Urothelium cell line (cell line): ENCODE results near the gene PSMA3.

Experiments used
- DNase-seq: peaks from one replicate; pipeline ENCODE4 v3.0.0; 2011; ENCODE audit warnings: low spot score, mixed read lengths
- FAIRE-seq: peaks from 2 replicates; lab custom pipeline; 2011; peaks lifted over from hg19 to GRCh38; lab: Jason Lieb, UNC

PSMA3 gene

DNA sequence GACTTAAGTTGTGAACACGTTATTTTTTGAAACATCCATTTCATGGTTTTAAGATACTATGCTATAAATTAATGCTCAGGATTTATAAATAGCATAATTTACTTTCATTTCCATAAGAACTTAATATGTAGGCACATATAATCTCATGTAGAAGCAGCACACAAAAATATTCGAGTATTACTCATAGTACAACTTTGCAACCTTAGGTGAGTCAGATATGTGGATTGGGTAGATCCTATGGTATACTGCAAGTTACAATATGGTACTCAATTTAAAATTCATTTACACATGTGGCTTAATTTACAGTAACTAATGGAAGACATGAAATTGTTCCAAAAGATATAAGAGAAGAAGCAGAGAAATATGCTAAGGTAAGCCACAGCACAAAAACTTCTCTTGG, 26.0 kb downstream of the PSMA3 start:
- FAIRE-seq (no peak), DNase-seq (no peak)

DNA sequence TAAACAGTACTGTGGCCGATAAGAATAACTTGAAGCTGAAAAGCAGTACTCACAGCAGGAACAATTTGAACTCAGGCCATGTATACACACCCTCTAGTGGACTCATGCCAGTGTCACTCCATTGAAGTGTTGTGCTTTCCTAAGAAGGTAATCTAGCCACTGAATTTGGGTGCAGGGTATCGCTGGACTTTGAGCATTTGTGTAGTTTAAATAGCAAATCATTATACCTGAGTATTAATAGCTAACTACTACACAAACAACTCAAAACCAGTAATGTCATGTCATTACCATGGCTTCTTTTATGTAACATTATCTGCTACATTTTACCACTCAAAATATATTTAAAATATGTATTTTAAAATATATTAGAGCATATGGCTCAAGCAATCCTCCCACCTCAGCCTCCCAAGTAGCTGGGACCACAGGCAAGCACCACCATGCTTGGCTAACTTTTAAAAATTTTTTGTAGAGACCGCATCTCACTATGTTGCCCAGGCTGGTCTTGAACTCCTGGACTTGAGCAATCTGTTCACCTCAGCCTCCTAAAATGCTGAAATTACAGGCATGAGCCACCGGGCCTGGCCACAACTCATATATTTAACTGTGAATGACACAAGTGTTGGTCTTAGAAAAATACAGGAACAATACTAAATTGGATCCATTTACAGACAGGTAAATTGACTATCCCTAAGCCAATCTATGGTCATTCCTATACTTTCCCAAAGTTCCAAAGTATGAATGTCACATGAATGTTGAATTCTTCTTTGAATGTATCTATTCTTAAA, 28.1 kb downstream of the PSMA3 start:
- DNase-seq = no peak
- FAIRE-seq = no peak

DNA sequence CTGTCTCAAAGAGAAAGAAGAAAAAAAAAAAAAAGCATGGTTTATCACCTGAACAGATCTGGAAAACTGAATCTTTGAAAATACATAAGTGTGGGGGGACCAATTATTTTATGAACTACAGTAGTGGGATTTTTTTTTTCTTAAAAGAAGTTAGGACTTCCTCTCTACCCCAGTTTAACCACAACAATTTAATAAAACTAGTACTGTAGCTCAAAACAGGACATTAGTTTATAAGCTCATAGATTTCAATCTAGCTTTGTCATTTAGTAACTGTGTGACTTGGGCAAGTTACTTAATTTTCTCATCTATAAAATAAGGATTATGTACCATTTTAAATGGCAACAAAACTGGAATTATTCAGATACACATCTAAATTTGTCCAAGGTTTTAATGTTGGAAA, 30.2 kb downstream of the PSMA3 start:
- FAIRE-seq (no peak), DNase-seq (no peak)

DNA sequence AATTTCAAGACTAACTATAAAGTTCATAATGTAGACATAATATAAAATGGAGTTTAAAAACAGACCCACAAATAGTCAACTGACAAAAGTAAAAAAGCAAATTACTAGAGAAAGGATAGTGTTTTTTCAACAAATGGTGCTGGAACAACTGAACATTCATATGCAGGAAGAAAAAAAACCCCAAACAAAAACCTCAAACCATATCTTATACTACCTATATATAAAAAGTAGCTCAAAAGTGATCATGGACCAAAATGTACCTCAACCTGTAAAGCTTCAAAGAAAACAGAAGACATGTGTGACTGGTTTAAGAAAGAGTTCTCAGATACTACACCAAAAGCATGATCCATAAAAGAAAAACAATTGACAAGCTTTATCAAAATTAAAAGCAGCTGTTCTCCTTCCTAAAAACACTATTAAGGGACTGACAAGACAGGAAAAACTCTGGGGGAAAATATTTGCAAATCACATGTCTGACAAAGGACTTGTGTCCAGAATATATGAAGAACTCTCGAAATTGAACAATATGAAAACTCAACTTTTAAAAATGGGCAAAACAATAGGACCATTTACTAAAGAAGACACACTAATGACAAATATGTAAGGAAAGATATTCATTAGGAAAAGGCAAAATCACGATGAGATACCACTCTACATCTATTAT, 31.0 kb downstream of the PSMA3 start:
- DNase-seq (no peak), FAIRE-seq (no peak)

DNA sequence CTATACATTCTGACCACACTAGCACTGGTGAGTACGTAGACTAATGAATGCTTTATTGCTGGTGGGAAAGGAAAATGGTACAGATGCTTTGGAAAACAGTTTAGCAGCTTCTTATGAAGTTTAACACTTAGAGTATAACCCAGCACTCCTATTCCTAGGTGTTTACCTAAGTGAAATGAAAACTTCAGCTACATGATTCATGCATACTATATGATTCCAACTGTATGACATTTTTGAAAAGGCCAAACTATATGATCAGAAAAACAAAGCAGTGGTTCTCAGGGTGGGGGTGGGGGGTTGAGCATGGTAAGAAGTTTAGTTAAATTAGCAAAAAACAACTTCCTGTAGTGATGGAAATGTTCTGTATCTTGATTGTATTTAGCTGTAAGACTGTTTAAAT, 31.6 kb downstream of the PSMA3 start:
- DNase-seq (no peak), FAIRE-seq (no peak)

DNA sequence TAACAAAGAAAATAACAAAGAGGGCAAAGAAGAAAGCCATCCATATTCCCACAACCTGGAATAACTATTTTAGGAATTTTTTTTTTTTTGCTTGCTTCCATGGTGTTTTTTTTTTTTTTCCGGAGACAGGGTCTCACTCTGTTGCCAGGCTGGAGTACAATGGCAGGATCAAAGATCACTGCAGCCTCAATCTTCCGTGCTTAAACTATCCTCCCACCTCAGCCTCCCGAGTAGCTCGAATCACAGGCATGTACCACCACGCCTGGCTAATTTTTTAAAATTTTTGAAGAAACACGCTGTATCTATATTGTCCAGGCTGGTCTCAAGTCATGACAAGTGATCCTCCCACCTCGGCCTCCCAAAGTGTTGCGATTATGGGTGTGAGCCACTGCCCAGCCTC, 33.5 kb downstream of the PSMA3 start:
- no peak for FAIRE-seq
- no peak for DNase-seq

DNA sequence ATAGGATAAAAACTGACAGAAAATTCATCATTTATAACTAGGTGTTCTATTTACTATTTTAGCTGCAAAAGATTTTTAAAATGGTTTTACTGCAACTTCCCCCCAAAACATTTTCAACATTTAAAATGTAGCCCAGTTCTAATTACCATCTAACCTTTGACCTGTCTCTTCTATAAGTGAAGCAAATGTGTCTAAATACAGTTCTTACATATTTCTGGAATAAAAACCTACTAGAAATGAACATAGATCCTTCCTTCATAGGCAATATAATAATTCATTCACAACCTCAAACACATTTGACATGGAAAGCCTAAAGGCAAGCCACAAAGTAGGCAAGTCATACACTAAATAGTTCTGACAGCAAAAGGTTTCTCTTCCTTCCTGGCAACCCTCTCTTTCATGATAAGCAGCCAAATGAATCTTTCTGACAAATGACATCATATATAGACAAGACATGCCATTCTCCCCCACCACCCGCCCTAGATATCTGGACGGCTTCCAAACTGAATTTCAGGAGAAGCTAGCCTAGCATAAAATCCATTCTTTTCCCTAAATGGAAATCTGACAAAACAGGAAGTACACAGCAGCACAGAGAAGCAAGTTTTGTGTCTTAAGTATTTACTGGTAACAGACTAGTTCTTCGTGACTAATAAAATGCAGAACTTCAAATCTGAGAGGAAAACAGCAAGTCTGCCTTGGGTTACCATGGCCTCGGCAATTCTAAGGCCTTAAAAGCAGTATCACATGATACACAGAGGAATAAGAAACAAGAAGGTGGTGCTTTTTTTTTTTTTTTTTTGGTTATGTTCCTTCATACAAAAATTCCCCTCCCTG, 36.5 kb downstream of the PSMA3 start:
- FAIRE-seq (no peak), DNase-seq (peak; percentile 48)

DNA sequence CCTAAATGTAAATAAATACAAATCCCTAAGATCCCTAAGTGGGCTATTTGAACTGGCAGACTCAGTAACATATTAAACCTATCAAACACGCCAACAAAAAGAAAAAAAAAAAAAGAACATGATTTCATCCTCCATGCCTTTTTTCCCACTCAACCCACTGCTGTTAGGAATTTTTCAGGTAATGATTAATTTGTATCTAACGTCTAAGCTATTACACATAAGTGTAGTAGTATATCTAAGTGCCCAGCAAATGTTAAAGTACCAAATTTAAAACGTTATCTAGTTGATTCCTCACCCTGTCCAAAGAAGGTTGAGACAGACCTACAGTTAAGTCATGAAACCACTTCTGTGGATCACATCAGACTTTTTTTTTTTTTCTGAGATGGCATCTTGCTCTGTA, 37.3 kb downstream of the PSMA3 start:
- FAIRE-seq = no peak
- no peak for DNase-seq

DNA sequence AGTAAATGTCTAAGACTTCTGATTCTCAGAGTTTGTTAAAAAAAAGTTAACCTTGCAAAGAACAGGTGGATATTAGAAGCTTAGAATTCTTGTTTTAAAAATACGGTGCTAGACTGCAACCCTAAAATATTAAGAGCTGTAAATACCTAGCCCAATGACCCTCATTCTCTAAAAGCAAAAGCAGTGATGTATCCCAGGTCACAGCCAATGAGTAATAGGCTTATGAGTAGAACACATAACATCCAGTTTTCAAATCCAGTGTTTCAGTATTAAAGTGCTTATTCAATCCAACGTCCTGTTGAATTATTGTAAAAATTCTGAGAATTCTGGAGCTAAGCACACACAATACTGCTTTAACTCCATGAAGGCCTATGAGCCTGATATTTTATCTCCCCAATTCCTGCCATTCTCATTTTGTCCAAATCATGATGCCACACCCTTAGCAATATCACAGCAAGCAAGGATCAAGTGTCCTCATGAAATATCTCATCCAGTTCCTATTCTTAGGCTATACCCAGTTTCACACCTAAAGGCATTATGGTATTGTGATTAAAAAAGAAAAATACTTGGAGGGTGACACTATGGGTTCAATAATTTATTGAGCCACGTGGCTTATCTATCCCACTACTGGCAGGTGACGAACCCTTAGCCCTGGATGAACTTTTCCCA, 38.4 kb downstream of the PSMA3 start:
- DNase-seq (no peak), FAIRE-seq (no peak)

DNA sequence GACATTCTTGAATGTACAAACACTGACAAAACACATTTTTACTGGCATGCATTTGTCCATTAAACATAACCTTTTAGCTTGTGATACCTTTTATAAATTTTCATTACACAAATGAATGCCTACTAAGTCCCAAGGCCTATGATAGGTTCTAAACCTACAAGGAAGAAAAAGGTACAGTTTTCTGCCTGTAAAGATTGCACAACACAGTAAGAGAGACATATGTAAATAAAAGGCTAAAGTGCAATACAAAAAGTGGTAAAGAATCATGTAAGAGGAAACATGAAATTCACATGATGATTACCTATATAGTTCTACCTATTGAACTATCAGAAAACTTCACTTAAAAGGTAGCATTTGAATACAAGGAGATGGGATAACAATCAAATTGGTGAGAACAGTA, 39.1 kb downstream of the PSMA3 start:
- no peak for DNase-seq
- FAIRE-seq = no peak

DNA sequence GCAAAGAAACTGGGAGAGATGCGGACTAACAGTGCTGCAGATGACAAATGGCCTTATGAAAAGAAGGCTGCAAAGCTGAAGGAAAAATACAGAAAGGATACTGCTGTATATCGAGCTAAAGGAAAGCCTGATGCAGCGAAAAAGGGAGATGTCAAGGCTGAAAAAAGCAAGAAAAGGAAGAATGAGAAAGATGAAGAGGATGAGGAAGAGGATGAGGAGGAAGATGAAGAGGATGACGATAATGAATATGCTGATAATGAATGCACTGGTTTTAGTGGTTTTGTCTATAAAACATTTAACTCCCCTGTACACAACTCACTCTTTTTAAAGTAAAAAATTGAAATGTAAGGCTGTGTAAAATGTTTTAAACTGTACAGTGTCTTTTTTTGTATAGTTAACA, 40.5 kb downstream of the PSMA3 start:
- DNase-seq (no peak), FAIRE-seq (no peak)

DNA sequence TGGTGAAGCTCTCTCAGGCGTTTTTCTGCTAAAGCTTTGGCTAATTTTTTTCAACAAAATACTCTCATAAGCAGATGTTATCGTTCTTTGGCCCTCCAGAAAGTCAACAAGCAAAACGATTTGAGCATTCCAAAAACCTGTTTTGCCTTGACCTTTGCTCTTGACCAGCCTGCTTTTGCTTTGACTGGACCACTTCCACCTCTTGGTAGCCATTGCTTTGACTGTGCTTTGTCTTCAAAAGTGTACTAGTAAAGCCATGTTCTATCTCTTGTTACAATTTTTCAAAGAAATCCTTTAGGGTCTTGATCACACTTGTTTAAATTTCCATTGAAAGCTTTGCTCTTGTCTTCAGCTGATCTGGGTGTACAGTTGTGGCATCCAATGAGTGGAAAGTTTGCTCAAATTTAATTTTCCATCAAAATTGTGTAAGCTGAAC, 43.0 kb downstream of the PSMA3 start:
- FAIRE-seq (no peak), DNase-seq (no peak)

DNA sequence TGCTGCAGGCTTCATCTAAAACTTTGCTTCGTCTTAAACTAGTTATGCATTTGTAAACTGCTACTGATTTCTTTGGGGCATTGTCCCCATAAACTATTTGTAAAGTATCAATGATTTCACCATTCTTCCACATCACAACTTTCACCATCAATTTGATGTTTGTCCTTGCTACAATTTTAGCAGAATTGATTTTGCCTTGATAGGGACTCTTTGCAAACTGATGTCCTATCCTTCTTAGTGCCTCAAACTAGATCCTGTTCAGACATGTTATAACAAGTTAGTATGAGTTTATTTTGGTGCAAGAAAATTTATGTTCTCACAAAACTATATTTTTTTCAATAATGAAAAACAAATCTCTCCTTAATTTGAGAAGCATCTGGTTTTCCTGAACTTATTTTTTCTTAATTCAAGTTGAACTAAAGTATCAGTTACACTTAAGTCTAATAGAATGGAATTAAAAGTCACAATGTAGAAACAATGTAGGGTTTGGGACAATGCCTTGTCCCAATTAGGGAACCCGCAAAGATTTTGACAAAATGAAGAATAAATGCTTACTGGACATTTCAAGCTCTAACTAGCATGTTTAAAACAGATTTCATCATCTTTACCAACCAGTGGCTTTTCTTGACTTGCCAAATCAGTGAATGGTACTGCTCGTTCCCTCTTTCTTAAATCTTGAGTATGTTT, 43.6 kb downstream of the PSMA3 start:
- FAIRE-seq (no peak), DNase-seq (no peak)

DNA sequence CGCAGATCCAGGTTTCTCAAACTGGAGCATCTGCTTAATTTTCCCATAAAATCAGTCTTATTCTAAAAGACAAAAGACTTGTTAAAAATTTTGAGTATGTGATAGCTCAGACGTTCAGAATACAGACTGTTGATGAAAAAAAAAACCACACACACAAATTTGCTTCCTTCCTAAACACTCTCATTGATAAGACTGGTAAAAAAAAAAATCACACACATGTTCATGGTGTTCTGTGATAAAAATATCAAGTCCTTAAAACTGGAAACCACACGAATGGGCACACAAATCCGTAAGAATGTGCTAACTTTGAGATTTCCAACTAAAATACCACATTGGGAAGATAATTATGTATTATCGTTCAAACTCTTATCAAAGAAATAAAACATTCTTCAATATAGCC, 47.0 kb downstream of the PSMA3 start:
- DNase-seq (no peak), FAIRE-seq (no peak)

DNA sequence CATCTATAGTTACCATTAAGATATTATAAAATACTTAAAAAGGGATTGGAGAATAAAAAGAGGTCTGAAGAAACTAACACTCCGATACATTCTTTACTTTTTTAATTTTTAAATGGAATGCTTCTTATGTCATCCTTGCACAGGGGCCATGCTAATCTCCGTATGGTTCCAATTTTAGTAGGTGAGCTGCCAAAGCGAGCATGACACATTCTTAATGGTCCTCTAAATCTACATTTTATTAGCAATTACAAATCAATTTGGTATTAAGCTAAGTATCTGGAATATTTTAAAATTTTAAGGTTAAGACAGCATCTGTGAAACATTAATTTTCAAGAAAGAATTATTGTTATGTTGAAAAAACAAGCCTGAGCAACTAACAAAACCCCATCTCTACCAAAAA, 47.5 kb downstream of the PSMA3 start:
- FAIRE-seq = no peak
- no peak for DNase-seq

DNA sequence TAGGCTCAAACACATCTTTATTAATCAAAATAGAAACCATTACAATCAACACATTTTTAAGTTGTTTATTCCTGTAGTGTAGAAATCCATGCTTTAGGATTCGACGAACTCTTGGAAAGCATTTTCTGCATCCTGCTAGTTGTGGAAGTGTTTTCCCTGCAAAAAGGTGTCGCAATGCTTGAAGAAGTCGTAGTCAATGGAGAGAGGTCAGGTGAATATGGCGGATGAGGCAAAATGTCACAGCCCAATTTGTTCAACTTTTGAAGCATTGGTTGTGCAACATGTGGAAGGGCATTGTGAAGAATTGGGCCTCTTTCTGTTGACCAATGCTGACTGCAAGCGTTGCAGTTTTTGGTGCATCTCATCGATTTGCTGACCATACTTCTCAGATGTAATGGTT, 49.6 kb downstream of the PSMA3 start:
- FAIRE-seq (peak; percentile 63), DNase-seq (no peak)

DNA sequence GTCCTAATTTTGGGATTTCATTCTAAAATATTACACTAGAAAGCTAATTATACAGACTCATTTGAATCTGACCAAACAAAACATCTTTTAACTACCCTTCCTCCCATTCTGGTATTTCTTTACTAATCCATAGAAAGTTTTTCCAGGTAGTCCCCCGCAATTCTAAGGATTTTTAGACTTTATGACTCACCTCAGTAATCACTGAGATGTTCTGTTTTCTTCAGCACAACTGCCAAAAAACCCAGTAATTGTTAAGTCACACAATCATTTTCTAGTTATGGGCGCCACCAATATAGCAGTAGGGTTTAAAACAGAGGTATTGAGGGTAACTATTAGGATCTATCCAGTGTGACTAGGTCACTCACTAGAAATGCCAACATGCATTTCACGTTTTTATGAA, 52.1 kb downstream of the PSMA3 start:
- no peak for DNase-seq

DNA sequence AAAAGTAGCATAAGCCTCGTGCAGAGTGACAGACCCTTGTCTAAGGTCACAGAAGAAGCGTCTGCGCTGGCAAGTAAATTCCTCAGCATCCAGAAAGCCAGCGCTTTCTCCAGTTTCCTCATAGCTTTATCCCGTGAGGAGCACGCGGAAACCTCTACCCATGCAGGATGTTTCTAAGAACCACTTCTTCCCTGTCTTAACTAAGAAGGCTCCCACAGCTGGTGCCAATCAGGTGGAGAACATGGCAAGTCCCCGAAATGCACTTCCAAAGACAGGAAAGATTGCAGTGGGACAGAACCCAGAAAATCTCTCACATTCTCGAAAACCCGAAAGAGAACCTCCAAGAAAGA, 52.7 kb downstream of the PSMA3 start:
- FAIRE-seq = no peak

More for the DNA sequence above, 52.1 kb downstream of the PSMA3 start:
- no peak for FAIRE-seq

DNA sequence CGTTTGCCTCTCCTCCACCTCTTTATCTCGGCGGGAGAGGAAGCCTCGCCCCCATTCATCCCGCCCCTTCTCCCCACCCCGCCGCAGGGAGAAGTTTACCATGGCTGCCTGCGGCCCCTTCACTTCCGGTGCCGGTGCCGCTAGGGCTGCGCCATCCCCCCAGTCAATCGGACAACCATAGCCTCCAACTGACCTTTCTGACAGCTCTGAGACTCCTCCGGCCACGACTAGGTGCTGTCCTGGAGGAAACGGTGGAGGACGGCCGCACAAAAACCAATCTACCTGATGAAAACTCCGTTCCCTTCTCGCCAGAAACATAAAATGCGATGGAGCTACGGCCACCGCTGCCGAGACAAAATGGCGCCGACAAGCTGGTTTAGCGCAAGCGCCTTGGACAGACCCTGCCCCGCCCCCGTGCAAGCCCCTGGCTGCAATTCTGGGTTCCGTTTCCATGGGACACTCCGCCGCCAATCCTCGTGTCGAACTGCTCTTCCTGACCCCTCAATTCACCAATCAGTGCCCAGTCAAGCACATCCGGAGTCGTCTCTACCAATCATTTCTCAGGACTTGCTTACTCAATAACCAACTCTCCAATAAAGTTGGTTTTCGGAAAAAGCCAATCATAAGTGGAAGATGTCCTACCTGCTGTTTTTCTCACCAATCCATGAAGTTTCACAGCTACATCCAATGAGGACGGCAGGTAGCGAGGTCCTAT, 53.3 kb downstream of the PSMA3 start:
- DNase-seq (peak; percentile 100), FAIRE-seq (peak; percentile 97)

More for the DNA sequence above, 52.7 kb downstream of the PSMA3 start:
- no peak for DNase-seq
